Activated T-helper 17 cell treated with anti-CD3 and anti-CD28 coated beads, Interleukin-2, amount 50 U/mL, for 72 hours (primary cell): ENCODE results near the gene BICDL1. TPM values are rescaled to one million over a fixed set of nuclear protein-coding genes. Genes with fewer than 3 reads are reported as not detected.

ENCODE experiments used
- ATAC-seq: fragments of 150-1000 bp; cut with Tn5 transposase; replicated peaks from 2 replicates; pipeline ENCODE4 v1.10.0; 2021; ENCODE audit warnings: mild to moderate bottlenecking, moderate library complexity
- H3K27ac Mint-ChIP-seq: one replicate; pipeline ENCODE4 v1.8.0; 2022; ENCODE audit warnings: mixed read lengths
- H3K27me3 Mint-ChIP-seq: one replicate; pipeline ENCODE4 v1.8.0; 2022; ENCODE audit warnings: mixed read lengths
- H3K36me3 Mint-ChIP-seq: one replicate; pipeline ENCODE4 v1.8.0; 2022; ENCODE audit warnings: low read depth, mild to moderate bottlenecking, mixed read lengths
- H3K4me1 Mint-ChIP-seq: one replicate; pipeline ENCODE4 v1.8.0; 2022; ENCODE audit warnings: mixed read lengths
- H3K4me3 Mint-ChIP-seq: one replicate; pipeline ENCODE4 v1.8.0; 2022; ENCODE audit warnings: mild to moderate bottlenecking, mixed read lengths
- H3K9me3 Mint-ChIP-seq: one replicate; pipeline ENCODE4 v1.8.0; 2022; ENCODE audit warnings: mixed read lengths
- total RNA-seq, 2 donors: library from RNA; stranded (reverse); gene quantifications; one replicate each; pipeline ENCODE4 v1.2.3, GENCODE V29; 2022

Gene BICDL1
- total RNA-seq, 2 donors from 2014 or later, result 36.9 to 91.6 TPM

GRCh38 chr12:120138366-120138765 lies 149.3 kb downstream of the BICDL1 start:
- no peaks in the 10 kb centered on the region for H3K27me3 Mint-ChIP-seq
- no peak overlapping the region for H3K27ac Mint-ChIP-seq
- H3K36me3 Mint-ChIP-seq, result peaks cover 100% of the 10 kb centered on the region
- no peak overlapping the region for H3K4me3 Mint-ChIP-seq
- H3K4me1 Mint-ChIP-seq, result no peaks in the 10 kb centered on the region
- no peaks in the 10 kb centered on the region for H3K9me3 Mint-ChIP-seq
- no peak for ATAC-seq

- H3K4me1 Mint-ChIP-seq, result no peaks in the 10 kb centered on the region
These were observed 150.9 kb downstream of the BICDL1 start for GRCh38 chr12:120139958-120140357.

GRCh38 chr12:120140603-120141002 lies 151.6 kb downstream of the BICDL1 start:
- H3K9me3 Mint-ChIP-seq, result no peaks in the 10 kb centered on the region

More at GRCh38 chr12:120139958-120140357, 150.9 kb downstream of the BICDL1 start:
- no peak for ATAC-seq
- H3K36me3 Mint-ChIP-seq, result peaks cover 100% of the 10 kb centered on the region
- H3K27ac Mint-ChIP-seq, result peak overlapping the region; percentile 53
- no peak overlapping the region for H3K4me3 Mint-ChIP-seq
- H3K27me3 Mint-ChIP-seq, result no peaks in the 10 kb centered on the region
- H3K9me3 Mint-ChIP-seq, result no peaks in the 10 kb centered on the region

GRCh38 chr12:120141336-120141735 lies 152.3 kb downstream of the BICDL1 start:
- ATAC-seq, result no peak
- H3K27me3 Mint-ChIP-seq, result no peaks in the 10 kb centered on the region
- H3K9me3 Mint-ChIP-seq, result no peaks in the 10 kb centered on the region
- H3K36me3 Mint-ChIP-seq, result peaks cover 97% of the 10 kb centered on the region
- no peak overlapping the region for H3K27ac Mint-ChIP-seq
- no peaks in the 10 kb centered on the region for H3K4me1 Mint-ChIP-seq
- no peak overlapping the region for H3K4me3 Mint-ChIP-seq

More at GRCh38 chr12:120140603-120141002, 151.6 kb downstream of the BICDL1 start:
- ATAC-seq, result no peak
- no peaks in the 10 kb centered on the region for H3K4me1 Mint-ChIP-seq
- peak overlapping the region; percentile 53 for H3K27ac Mint-ChIP-seq
- H3K27me3 Mint-ChIP-seq, result no peaks in the 10 kb centered on the region
- no peak overlapping the region for H3K4me3 Mint-ChIP-seq
- peaks cover 99% of the 10 kb centered on the region for H3K36me3 Mint-ChIP-seq

- no peak for ATAC-seq
- Mint-ChIP-seq H3K27ac (no peak overlapping the region), H3K9me3 (no peaks in the 10 kb centered on the region), H3K36me3 (peaks cover 96% of the 10 kb centered on the region), H3K4me3 (no peak overlapping the region), H3K4me1 (no peaks in the 10 kb centered on the region), H3K27me3 (no peaks in the 10 kb centered on the region)
These were observed 153.3 kb downstream of the BICDL1 start for GRCh38 chr12:120142231-120142877.

Other genes with a start within 250 kb of the BICDL1 start
- 10 to 100 TPM; 64.2 to 88.1 TPM for gene CIT, start 111.9 kb upstream of the BICDL1 start, total RNA-seq
- gene RAB35, start 127.5 kb downstream of the BICDL1 start, total RNA-seq, result 10 to 100 TPM; 43.8 to 76.4 TPM
- 100 to 1,000 TPM in 1 of 2 donors, 10 to 100 TPM in 1; 94.4 to 177 TPM for gene GCN1, start 205.5 kb downstream of the BICDL1 start, total RNA-seq
- gene RPLP0, start 211.9 kb downstream of the BICDL1 start, total RNA-seq, result 1,000 to 10,000 TPM; 3,687 to 4,380 TPM